ENCODE results near the gene PRMT1.
A peak's percentile ranks its signal among the peaks of the same experiment; 100 is the strongest.

The PRMT1 gene

GRCh38 chr19:49667473-49667872 is 9.6 kb upstream of the PRMT1 start:
- no peak for DNase-seq (ENCODE audit: low read depth in 4 of 4, low spot score in 1 of 4)

- DNase-seq (ENCODE audit: low read depth in 4 of 4, low spot score in 1 of 4) = no peak
Measured at GRCh38 chr19:49669516-49669915, 7.6 kb upstream of the PRMT1 start.

DNA sequence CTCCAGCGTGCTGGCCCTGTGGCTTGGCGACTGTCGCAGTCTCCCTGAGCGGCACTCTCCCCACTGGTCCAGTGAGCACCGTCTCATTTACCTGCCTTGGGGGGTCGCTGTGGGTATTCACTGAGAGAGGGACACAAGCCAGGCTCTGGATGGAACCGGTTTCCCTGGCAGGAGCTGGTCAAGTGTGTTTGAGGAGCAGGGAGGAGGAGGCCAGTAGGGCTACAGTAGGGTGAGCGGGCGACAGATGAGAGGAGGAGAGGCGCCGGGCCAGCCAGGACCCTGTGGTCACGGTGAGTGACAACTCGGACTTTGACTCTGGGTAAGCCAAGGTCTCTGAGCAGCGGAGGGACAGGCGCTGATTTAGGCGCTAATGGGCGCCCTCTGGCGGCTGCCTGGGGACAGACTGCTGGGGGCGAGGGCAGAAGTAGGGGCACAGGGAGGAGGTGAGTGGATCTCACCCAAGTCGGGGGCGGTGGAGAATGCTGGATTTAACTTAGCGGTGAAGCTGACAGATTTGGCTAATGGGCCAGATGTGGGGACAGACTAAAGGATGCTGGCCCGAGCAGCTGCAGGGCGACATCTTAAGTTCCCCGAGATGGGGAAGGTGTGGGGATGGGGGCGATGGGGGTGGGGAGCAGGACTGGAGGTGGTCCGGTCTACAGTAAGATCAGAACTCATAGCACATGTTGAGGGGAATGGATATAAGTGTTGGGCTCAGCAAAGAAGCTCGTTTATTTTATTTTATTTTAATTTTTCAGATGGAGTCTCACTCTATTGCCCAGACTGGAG is 4.7 kb upstream of the PRMT1 start:
- DNase-seq (ENCODE audit: low read depth in 4 of 4, low spot score in 1 of 4) = peak; percentile 59 to 68 (median 62)

GRCh38 chr19:49676136-49676783 is 811 bp upstream of the PRMT1 start:
- DNase-seq (ENCODE audit: low read depth in 4 of 4, low spot score in 1 of 4) = peak in 2 of 4 experiments; percentile 57 to 64

GRCh38 chr19:49676784-49677230 is 264 bp upstream of the PRMT1 start:
- peak; percentile 95 to 99 (median 97) for DNase-seq (ENCODE audit: low read depth in 4 of 4, low spot score in 1 of 4)

GRCh38 chr19:49677901-49678674 is 1.0 kb downstream of the PRMT1 start:
- peak; percentile 62 to 74 (median 64) for DNase-seq (ENCODE audit: low read depth in 4 of 4, low spot score in 1 of 4)

DNA sequence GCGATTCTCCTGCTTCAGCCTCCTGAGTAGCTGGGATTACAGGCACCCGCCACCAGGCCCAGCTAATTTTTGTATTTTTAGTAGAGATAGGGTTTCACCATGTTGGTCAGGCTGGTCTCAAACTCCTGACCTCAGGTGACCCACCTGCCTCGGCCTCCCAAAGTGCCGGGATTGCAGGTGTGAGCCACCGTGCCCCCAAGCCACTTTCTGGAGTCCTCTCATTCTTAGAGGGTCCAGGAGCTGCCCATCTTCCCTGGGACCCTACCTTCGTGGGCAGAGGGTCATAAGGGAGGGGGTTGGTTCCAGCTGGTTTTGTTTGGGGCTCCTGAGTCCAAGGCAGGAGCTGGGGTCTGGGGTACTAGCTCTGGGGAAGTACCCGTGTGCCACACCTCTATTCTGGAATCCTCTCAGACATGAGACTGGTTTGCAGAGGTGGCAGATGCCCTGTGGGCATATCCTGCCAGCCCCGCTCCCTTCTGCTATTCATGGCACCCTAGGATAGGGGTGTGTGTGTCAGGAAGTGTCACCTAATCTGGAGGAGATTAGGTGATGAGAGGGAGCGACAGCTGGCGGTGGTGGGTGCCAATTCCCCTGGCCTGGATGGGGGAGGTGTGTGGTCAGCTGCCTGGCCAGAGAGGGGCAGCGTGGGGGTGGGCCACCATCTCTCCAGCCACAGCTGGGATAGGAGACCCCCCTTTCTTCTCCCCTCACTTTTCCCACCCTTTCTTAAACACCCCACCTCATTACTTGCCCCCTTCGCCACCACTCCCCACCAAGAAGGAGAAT is 2.1 kb downstream of the PRMT1 start:
- no peak for DNase-seq (ENCODE audit: low read depth in 4 of 4, low spot score in 1 of 4)

DNA sequence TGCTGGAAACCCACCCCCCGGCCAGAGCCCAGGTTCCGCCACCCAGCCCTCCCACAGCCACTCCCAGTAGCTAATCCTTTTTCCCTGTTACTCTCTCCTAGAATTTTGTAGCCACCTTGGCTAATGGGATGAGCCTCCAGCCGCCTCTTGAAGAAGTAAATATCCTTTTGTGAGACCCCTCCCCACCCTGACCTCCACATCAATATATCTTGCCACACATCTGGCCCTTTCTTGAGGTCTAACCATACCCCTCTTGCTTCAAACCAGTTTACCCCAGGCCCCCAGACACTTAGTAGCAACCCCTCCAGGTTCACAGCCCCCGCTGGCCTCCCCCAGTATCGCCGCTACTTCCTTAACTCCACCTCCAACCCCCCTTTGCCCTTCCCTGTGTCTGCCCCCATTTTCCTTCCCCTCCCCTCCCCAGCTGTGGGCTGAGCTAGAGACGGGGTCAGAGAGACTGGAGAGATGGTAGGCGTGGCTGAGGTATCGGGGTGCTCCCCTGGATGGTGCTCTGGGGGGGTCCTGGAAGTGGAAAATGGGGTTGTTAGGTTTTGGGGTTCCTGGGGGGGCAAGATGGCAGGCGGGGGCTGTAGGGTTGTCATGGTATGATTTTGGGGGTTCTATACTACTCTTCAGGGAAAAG is 2.8 kb downstream of the PRMT1 start:
- no peak for DNase-seq (ENCODE audit: low read depth in 4 of 4, low spot score in 1 of 4)

- DNase-seq (ENCODE audit: low read depth in 4 of 4, low spot score in 1 of 4) = peak; percentile 91 to 99 (median 94)
Measured at GRCh38 chr19:49680421-49681351, 3.6 kb downstream of the PRMT1 start.

DNA sequence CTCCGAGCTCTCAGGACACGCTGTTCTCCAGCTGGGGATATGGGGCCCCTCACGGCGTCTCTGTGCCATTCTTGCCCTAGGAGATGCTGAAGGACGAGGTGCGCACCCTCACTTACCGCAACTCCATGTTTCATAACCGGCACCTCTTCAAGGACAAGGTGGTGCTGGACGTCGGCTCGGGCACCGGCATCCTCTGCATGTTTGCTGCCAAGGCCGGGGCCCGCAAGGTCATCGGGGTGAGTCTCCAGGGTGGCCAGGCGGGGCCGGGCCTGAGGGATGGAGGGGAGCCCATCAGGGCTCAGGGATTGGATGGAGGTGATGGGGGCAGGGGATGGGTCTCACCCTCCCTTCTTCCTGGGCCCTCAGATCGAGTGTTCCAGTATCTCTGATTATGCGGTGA is 4.8 kb downstream of the PRMT1 start:
- DNase-seq (ENCODE audit: low read depth in 4 of 4, low spot score in 1 of 4) = no peak

GRCh38 chr19:49682274-49682673 is 5.2 kb downstream of the PRMT1 start:
- no peak for DNase-seq (ENCODE audit: low read depth in 4 of 4, low spot score in 1 of 4)

GRCh38 chr19:49683814-49684250 is 6.8 kb downstream of the PRMT1 start:
- no peak for DNase-seq (ENCODE audit: low read depth in 4 of 4, low spot score in 1 of 4)

DNA sequence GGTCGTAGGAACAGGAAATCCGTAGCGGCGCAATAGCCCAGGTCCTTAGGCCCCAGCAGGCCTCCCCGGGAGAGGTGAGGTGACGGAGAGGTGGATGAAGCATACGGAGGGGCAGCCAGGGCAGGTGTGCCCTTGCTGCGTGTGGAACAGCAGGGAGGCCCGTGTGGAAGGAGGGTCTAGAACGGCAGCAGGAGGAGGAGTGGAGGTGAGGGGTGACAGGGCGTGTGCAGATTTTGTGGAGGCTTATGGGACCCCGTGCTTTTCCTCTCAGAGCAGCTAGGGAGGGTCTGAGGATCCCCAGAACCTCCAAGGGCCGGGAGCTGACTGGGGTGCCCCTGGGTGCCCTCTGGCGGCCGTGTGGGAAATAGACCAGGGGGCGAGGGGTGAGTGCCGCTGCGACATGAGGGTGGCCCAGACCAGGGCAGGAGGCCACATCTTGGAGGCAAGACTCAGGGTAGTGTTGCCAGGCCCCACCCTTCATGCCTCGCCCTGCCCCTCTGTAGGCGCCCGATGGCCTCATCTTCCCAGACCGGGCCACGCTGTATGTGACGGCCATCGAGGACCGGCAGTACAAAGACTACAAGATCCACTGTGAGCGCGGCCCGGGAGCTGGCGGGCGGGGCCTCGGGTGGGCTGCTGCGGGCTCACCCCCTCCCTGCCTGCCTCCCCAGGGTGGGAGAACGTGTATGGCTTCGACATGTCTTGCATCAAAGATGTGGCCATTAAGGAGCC is 7.3 kb downstream of the PRMT1 start:
- DNase-seq (ENCODE audit: low read depth in 4 of 4, low spot score in 1 of 4) = no peak

- no peak for DNase-seq (ENCODE audit: low read depth in 4 of 4, low spot score in 1 of 4)
Measured at GRCh38 chr19:49684983-49685553, 8.0 kb downstream of the PRMT1 start.

- no peak for DNase-seq (ENCODE audit: low read depth in 4 of 4, low spot score in 1 of 4)
Measured at GRCh38 chr19:49685845-49686332, 8.8 kb downstream of the PRMT1 start.

GRCh38 chr19:49686503-49687088 is 9.5 kb downstream of the PRMT1 start:
- DNase-seq (ENCODE audit: low read depth in 4 of 4, low spot score in 1 of 4) = no peak

GRCh38 chr19:49687150-49687549 is 10.1 kb downstream of the PRMT1 start:
- DNase-seq (ENCODE audit: low read depth in 4 of 4, low spot score in 1 of 4) = no peak

Data from stimulated activated CD4-positive, alpha-beta T cell treated with anti-CD3 and anti-CD28 coated beads, Interleukin-1b, Interleukin-23, amount 100 ng/mL, for 24 hours (primary cell).